ENCODE results near the gene PARP6. TPM values are rescaled to one million over a fixed set of nuclear protein-coding genes. Genes with fewer than 3 reads are reported as not detected.

The PARP6 gene
- total and polyA plus RNA-seq, 2 of the 8 experiments (the other 6 are each of a cell fraction or from before 2014, with no cell fraction given): 39.8 to 45.3 TPM

GRCh38 chr15:72269739-72270138, 2.6 kb downstream of the PARP6 start:
- Histone ChIP-seq H3K27me3 (replicated peaks in 1 of 4; ENCODE audit: control insufficient read depth in 3 of 4, extremely low read depth in 1 of 4, insufficient read depth in 3 of 4, low read length in 3 of 4) (peaks cover 0 to 2% (median 0%) of the 10 kb centered on the region in 4 experiments; a peak in 1 of 7 replicates), H3K79me1 (ENCODE audit: low read depth, low read length) (no peaks in the 10 kb centered on the region), H3K27ac (ENCODE audit: low read depth, low read length) (no peak overlapping the region), H4K20me1 (replicated peaks in 1 of 2; ENCODE audit: control insufficient read depth in 1 of 2, insufficient read depth in 2 of 2, low read length in 2 of 2) (peaks cover 0 to 2% of the 10 kb centered on the region in 2 experiments), H3K79me2 (ENCODE audit: control insufficient read depth in 1 of 2, insufficient read depth in 2 of 2, low read length in 2 of 2) (peaks cover 0 to 11% of the 10 kb centered on the region in 2 experiments; a peak in 1 of 4 replicates), H3K9me3 (ENCODE audit: insufficient read depth in 2 of 2, low read depth in 1 of 2, low read length in 1 of 2) (no peaks in the 10 kb centered on the region), H2BK12ac (ENCODE audit: low read depth, low read length) (no peak overlapping the region), H4K5ac (ENCODE audit: insufficient read length, low read depth, low read length) (no peak overlapping the region), H3K4ac (replicated peaks; ENCODE audit: insufficient read length, low read depth, low read length) (no peak overlapping the region), H2AFZ (ENCODE audit: low read length) (no peak overlapping the region), H3K4me1 (replicated peaks in 1 of 4; ENCODE audit: control insufficient read depth in 3 of 4, insufficient read depth in 4 of 4, low read length in 3 of 4) (peaks cover 0 to 5% (median 3%) of the 10 kb centered on the region in 4 experiments; a peak in 4 of 7 replicates), H2AK5ac (ENCODE audit: low read depth, low read length) (no peak overlapping the region), H3K23me2 (ENCODE audit: low read depth, low read length) (peaks cover 4% of the 10 kb centered on the region), H3K23ac (ENCODE audit: insufficient read length) (no peak overlapping the region), H2BK120ac (replicated peaks; ENCODE audit: low read depth, low read length) (no peak overlapping the region), H3K14ac (ENCODE audit: insufficient read length) (no peak overlapping the region), H3K36me3 (ENCODE audit: control insufficient read depth in 2 of 4, insufficient read depth in 4 of 4, low read length in 3 of 4) (peaks cover 15 to 31% (median 27%) of the 10 kb centered on the region in 4 experiments; a peak in 7 of 8 replicates), H2BK5ac (ENCODE audit: low read depth, low read length) (no peak overlapping the region), H4K91ac (replicated peaks; ENCODE audit: insufficient read length, low read length) (no peak overlapping the region), H3K56ac (replicated peaks; ENCODE audit: insufficient read length, low read depth, low read length) (no peak overlapping the region), H3K4me2 (ENCODE audit: insufficient read depth in 1 of 2, low read depth in 2 of 2, low read length in 2 of 2) (no peak overlapping the region), H3K18ac (ENCODE audit: extremely low read depth, low read length) (no peak overlapping the region), H4K8ac (ENCODE audit: extremely low read depth, insufficient read depth, low read length) (no peak overlapping the region), H2BK15ac (ENCODE audit: low read length) (no peak overlapping the region), H3K4me3 (ENCODE audit: extremely low read depth in 1 of 4, insufficient read depth in 2 of 4, low read depth in 3 of 4, low read length in 4 of 4) (no peak overlapping the region), H3K9ac (replicated peaks in 1 of 4; ENCODE audit: extremely low read depth in 1 of 4, low read depth in 3 of 4, low read length in 3 of 4) (no peak overlapping the region), H2BK20ac (ENCODE audit: low read length) (no peak overlapping the region)
- CTCF ChIA-PET (ENCODE audit: partially characterized antibody): interaction anchor here (1.3 to 1.5 kb wide), 2 partner anchors 17 to 43 kb away, joined by 4 to 5 read pairs; no protein-coding TSS in a partner anchor
- DNase-seq (ENCODE audit: low read depth in 1 of 2, low spot score in 2 of 2) (no peak), FAIRE-seq (no peak)
- 87% methylated on average over 4 of the region's 4 CpGs; no CpG with 5 or more reads in 1 of the 2 experiments for WGBS, 2 experiments (ENCODE audit: extremely low coverage in 1 of 2, insufficient coverage in 1 of 2, insufficient read length in 1 of 2, insufficient replicate concordance in 2 of 2, low coverage in 1 of 2, low lambda C conversion rate in 2 of 2, missing lambda C conversion rate in 1 of 2)
- POLR2A ChIA-PET (ENCODE audit: partially characterized antibody): no interaction called here
- TF ChIP-seq SP4 (IDR thresholded peaks at IDR 0.05; ENCODE audit: low read length): no peak
- no peak for TF ChIP-seq YY1 (IDR thresholded peaks at IDR 0.05; ENCODE audit: low read depth, low read length)
- no peak for TF ChIP-seq NANOG (IDR thresholded peaks at IDR 0.05; ENCODE audit: insufficient read depth, low read depth, low read length, poor library complexity, severe bottlenecking)
- no peak for TF ChIP-seq CHD1 (IDR thresholded peaks at IDR 0.05; ENCODE audit: low read depth, low read length)
- no peak for TF ChIP-seq ZNF274 (IDR thresholded peaks at IDR 0.05; ENCODE audit: borderline replicate concordance, extremely low read depth, low read length)
- no peak for TF ChIP-seq TAF7 (optimal IDR thresholded peaks at IDR 0.05; ENCODE audit: borderline replicate concordance, low read depth, low read length)
- no peak for TF ChIP-seq BRCA1 (IDR thresholded peaks at IDR 0.05; ENCODE audit: low read depth, low read length)
- TF ChIP-seq KDM1A (IDR thresholded peaks at IDR 0.05; ENCODE audit: borderline replicate concordance, low read length): no peak
- no peak for TF ChIP-seq EP300 (IDR thresholded peaks at IDR 0.05; ENCODE audit: borderline replicate concordance in 1 of 2, low read depth in 2 of 2, low read length in 2 of 2)
- TF ChIP-seq TCF12 (IDR thresholded peaks at IDR 0.05; ENCODE audit: low read depth, low read length): no peak
- no peak for TF ChIP-seq CBX8 (IDR thresholded peaks at IDR 0.05; ENCODE audit: borderline replicate concordance, low read depth, low read length)

All from H1 (cell line).